WTC11 (cell line): ENCODE results near the gene CPPED1. TPM values are rescaled to one million over a fixed set of nuclear protein-coding genes. Genes with fewer than 3 reads are reported as not detected.

Source experiments
- ATAC-seq: fragments of 200-7000 bp; cut with Tn5 transposase; 2 replicates; pipeline ENCODE4 v1.10.0; 2021; ENCODE audit warnings: mild to moderate bottlenecking, moderate library complexity
- CTCF ChIA-PET: fragments of 300-600 bp; sonication (Branson Sonifier 250); formaldehyde crosslinking; loops from one replicate; lab custom pipeline; 2021; ENCODE audit warnings: antibody characterized with exemption; lab: Charles Lee
- POLR2A ChIA-PET: fragments of 350-600 bp; sonication (Branson Sonifier 250); formaldehyde crosslinking; loops from one replicate; lab custom pipeline; 2021; ENCODE audit warnings: antibody characterized with exemption; lab: Charles Lee
- DNase-seq: peaks from one replicate; pipeline ENCODE4 v3.0.0; 2021; ENCODE audit warnings: low spot score
- H3K27ac Mint-ChIP-seq: 2 replicates; pipeline ENCODE4 v1.8.0; 2021; ENCODE audit warnings: mixed read lengths
- H3K27me3 Mint-ChIP-seq: 2 replicates; pipeline ENCODE4 v1.8.0; 2021; ENCODE audit warnings: low read depth, mild to moderate bottlenecking, moderate library complexity, mixed read lengths
- H3K36me3 Mint-ChIP-seq: 2 replicates; pipeline ENCODE4 v1.8.0; 2021; ENCODE audit warnings: mixed read lengths
- H3K4me1 Mint-ChIP-seq: 2 replicates; pipeline ENCODE4 v1.8.0; 2022; ENCODE audit warnings: mixed read lengths
- H3K4me3 Mint-ChIP-seq: 2 replicates; pipeline ENCODE4 v1.8.0; 2021; ENCODE audit warnings: mild to moderate bottlenecking, moderate library complexity, mixed read lengths
- H3K9me3 Mint-ChIP-seq: 2 replicates; pipeline ENCODE4 v1.8.0; 2021; ENCODE audit warnings: mixed read lengths
- ATF1 ChIP-seq: sonication (generic); formaldehyde crosslinking; IDR thresholded peaks from 2 replicates; pipeline ENCODE4 v1.8.1; 2023; ENCODE audit warnings: mild to moderate bottlenecking, moderate library complexity, missing genetic modification reagents
- EMX1 ChIP-seq: fragments of 250-450 bp; sonication (Bioruptor Pico); IDR thresholded peaks from 2 replicates; pipeline ENCODE4 v1.8.0; 2021; ENCODE audit warnings: mild to moderate bottlenecking
- FOXK1 ChIP-seq: sonication (generic); formaldehyde crosslinking; IDR thresholded peaks from 2 replicates; pipeline ENCODE4 v1.8.0; 2022; ENCODE audit warnings: mild to moderate bottlenecking, moderate library complexity, missing genetic modification reagents
- GABPB1 ChIP-seq: sonication (generic); formaldehyde crosslinking; IDR thresholded peaks from 2 replicates; pipeline ENCODE4 v1.8.1; 2023; ENCODE audit warnings: mild to moderate bottlenecking, missing genetic modification reagents
- HMGA2 ChIP-seq: fragments of 250-450 bp; sonication (Bioruptor Pico); IDR thresholded peaks from 2 replicates; pipeline ENCODE4 v1.4.0; 2021; ENCODE audit warnings: mild to moderate bottlenecking, moderate library complexity
- IRF2 ChIP-seq: sonication (generic); formaldehyde crosslinking; IDR thresholded peaks from 2 replicates; pipeline ENCODE4 v1.8.0; 2022; ENCODE audit warnings: low read depth, missing genetic modification reagents, borderline replicate concordance
- JUN ChIP-seq: sonication (generic); formaldehyde crosslinking; IDR thresholded peaks from 2 replicates; pipeline ENCODE4 v1.8.0; 2023; ENCODE audit warnings: mild to moderate bottlenecking, missing genetic modification reagents
- NFYB ChIP-seq: sonication (generic); formaldehyde crosslinking; conservative IDR thresholded peaks from 2 replicates; pipeline ENCODE4 v1.8.0; 2022; ENCODE audit warnings: low read depth, missing genetic modification reagents
- NR1H2 ChIP-seq: sonication (generic); formaldehyde crosslinking; IDR thresholded peaks from 2 replicates; pipeline ENCODE4 v1.9.0; 2021; ENCODE audit warnings: mild to moderate bottlenecking, moderate library complexity, missing genetic modification reagents
- NR2C2 ChIP-seq: sonication (generic); formaldehyde crosslinking; IDR thresholded peaks from 2 replicates; pipeline ENCODE4 v1.8.0; 2022; ENCODE audit warnings: mild to moderate bottlenecking, missing genetic modification reagents
- RORB ChIP-seq: fragments of 250-450 bp; sonication (Bioruptor Pico); IDR thresholded peaks from 2 replicates; pipeline ENCODE4 v1.9.0; 2021; ENCODE audit warnings: mild to moderate bottlenecking
- TEAD4 ChIP-seq: sonication (generic); formaldehyde crosslinking; IDR thresholded peaks from 2 replicates; pipeline ENCODE4 v1.8.0; 2022; ENCODE audit warnings: mild to moderate bottlenecking, missing genetic modification reagents
- TP53 ChIP-seq: sonication (generic); formaldehyde crosslinking; IDR thresholded peaks from 2 replicates; pipeline ENCODE4 v1.8.1; 2023; ENCODE audit warnings: mild to moderate bottlenecking, missing genetic modification reagents
- ZNF671 ChIP-seq: fragments of 250-450 bp; sonication (Bioruptor Pico); IDR thresholded peaks from 2 replicates; pipeline ENCODE4 v1.8.0; 2021; ENCODE audit warnings: mild to moderate bottlenecking
- total RNA-seq: library from RNA; stranded (reverse); gene quantifications from 3 replicates; pipeline ENCODE4 v1.2.3, GENCODE V29; 2021
- TF ChIP-seq, protein P1 (sequence below): sonication (generic); formaldehyde crosslinking; IDR thresholded peaks from 2 replicates; pipeline ENCODE4 v1.8.1; 2022; ENCODE audit warnings: mild to moderate bottlenecking, moderate library complexity, missing genetic modification reagents
- TF ChIP-seq, protein P2 (sequence below): fragments of 200-600 bp; IDR thresholded peaks from 2 replicates; pipeline ENCODE4 v1.8.0; 2022; ENCODE audit warnings: antibody characterized with exemption
- TF ChIP-seq, protein P3 (sequence below): fragments of 250-450 bp; sonication (Bioruptor Pico); IDR thresholded peaks from 2 replicates; pipeline ENCODE4 v1.9.0; 2021; ENCODE audit warnings: moderate library complexity, mild to moderate bottlenecking, inconsistent platforms, borderline replicate concordance
- TF ChIP-seq, protein P4 (sequence below): sonication (generic); formaldehyde crosslinking; IDR thresholded peaks from 2 replicates; pipeline ENCODE4 v1.8.1; 2022; ENCODE audit warnings: low read depth, missing genetic modification reagents, borderline replicate concordance
- TF ChIP-seq, protein P5 (sequence below): sonication (generic); formaldehyde crosslinking; IDR thresholded peaks from 2 replicates; pipeline ENCODE4 v1.8.0; 2022; ENCODE audit warnings: mild to moderate bottlenecking, missing genetic modification reagents
- TF ChIP-seq, protein P6 (sequence below): sonication (generic); formaldehyde crosslinking; IDR thresholded peaks from 2 replicates; pipeline ENCODE4 v1.8.0; 2022; ENCODE audit warnings: missing genetic modification reagents

Gene CPPED1
- total RNA-seq, 1 experiment from 2014 or later, result 8.8 TPM

DNA sequence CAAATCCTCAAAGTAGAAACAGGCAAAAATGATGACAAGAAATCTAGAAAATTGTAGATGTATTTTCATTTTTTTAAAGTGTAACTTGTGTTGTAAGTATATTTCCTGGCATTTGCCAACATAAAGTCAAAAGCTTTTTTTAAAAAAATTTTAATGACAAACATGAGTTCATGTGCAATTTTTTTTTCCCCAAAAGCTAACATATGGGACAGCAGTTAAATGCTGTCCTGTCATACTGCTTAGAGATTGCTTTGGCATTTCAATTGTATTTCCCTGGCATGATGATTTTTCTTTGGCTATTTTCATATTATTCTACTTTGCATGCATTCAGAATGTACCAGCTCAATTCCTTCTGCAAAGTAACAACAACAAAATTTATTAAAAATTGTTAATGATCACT is 24.5 kb upstream of the CPPED1 start:
- no peak overlapping the region for H3K4me3 Mint-ChIP-seq
- DNase-seq (no peak), ATAC-seq (no peak)
- TF ChIP-seq RORB (no peak), NFYB (CRISPR knock-in tag) (no peak), TP53 (CRISPR knock-in tag) (no peak)
- H3K27me3 Mint-ChIP-seq, result no peaks in the 10 kb centered on the region; the same call in 1 of the 2 replicates
- ChIA-PET POLR2A (no interaction called here), CTCF (no interaction called here)
- H3K4me1 Mint-ChIP-seq, result 0 out of 2 replicates have a peak, but pooled peaks cover 4% of the 10 kb centered on the region
- H3K27ac Mint-ChIP-seq, result no peak overlapping the region
- H3K36me3 Mint-ChIP-seq, result no peaks in the 10 kb centered on the region
- H3K9me3 Mint-ChIP-seq, result no peaks in the 10 kb centered on the region

DNA sequence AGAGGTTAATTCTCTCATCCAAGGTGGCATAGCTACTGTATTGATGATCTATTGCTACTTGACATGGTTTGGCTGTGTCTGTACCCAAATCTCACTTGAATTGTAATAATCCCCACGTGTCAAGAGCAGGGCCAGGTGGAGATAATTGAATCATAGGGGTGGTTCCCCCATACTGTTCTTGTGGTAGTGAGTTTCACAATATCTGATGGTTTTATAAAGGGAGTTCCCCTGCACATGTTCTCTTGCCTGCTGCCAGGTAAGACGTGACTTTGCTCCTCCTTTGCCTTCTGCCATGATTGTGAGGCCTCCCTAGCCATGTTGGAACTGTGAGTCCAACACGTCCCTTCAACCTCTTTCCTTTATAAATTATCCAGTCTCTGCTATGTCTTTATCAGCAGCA is 22.9 kb upstream of the CPPED1 start:
- Mint-ChIP-seq H3K4me3 (no peak overlapping the region), H3K27me3 (no peaks in the 10 kb centered on the region; the same call in 1 of the 2 replicates), H3K27ac (no peak overlapping the region), H3K4me1 (0 out of 2 replicates have a peak, but pooled peaks cover 4% of the 10 kb centered on the region), H3K36me3 (no peaks in the 10 kb centered on the region), H3K9me3 (no peaks in the 10 kb centered on the region)
- CTCF ChIA-PET, result no interaction called here
- POLR2A ChIA-PET, result no interaction called here
- no peak for DNase-seq
- ATAC-seq, result no peak
- TF ChIP-seq NR2C2 (CRISPR knock-in tag) (no peak), IRF2 (CRISPR knock-in tag) (no peak)

DNA sequence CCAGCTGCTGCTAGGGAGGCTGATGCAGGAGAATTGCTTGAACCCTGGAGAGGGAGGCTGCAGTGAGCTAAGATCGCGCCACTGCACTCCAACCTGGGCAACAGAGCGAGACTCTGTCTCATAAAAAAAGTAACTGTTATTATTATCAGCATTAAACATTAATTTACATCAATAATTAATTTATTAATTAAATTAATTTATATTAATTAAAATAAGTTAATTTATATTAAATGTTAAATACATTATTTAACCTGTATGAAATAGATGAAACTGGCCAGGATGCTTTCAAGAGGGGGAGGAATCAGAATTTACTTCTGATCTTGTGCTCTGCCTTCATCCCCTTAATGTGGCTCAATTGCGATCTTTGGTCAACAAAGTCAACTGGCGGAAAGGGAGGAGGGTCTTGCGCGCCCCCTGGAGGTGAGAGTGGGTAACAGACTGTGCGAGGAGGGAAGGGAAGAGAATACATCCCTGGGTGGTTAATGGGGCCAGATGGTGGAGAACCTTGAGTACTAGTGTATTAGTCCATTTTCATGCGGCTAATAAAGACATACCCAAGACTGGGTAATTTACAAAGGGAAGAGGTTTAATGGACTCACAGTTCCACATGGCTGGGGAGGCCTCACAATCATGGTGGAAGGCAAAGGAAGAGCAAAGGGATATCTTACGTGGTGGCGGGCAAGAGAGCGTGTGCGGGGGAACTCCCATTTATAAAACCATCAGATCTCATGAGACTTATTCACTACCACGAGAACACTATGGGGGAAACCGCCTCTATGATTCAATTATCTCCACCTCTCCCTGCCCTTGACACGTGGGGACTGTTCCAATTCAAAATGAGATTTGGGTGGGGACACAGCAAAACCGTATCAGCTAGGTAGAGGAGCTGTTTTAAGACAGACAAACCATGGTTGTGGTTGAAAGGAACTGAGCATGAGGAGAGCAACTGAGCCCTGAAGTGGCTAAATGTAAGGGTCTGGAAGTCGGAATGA is 15.7 kb upstream of the CPPED1 start:
- Mint-ChIP-seq H3K4me1 (no peaks in the 10 kb centered on the region), H3K27me3 (no peaks in the 10 kb centered on the region; the same call in 1 of the 2 replicates), H3K4me3 (no peak overlapping the region), H3K27ac (no peak overlapping the region; the same call in 1 of the 2 replicates), H3K9me3 (no peaks in the 10 kb centered on the region), H3K36me3 (no peaks in the 10 kb centered on the region)
- CTCF ChIA-PET, result interaction anchor here (1.0 to 1.2 kb wide), 3 partner anchors 10 to 322 kb away, joined by 3 to 4 read pairs (median 3); no protein-coding TSS in a partner anchor
- POLR2A ChIA-PET, result no interaction called here
- ATAC-seq, result peak; percentile 86
- no peak for TF ChIP-seq JUN (CRISPR knock-in tag)
- TF ChIP-seq HMGA2 (CRISPR knock-in tag), result peak; percentile 100
- TF ChIP-seq ZNF671, result no peak
- TF ChIP-seq, protein P1, sequence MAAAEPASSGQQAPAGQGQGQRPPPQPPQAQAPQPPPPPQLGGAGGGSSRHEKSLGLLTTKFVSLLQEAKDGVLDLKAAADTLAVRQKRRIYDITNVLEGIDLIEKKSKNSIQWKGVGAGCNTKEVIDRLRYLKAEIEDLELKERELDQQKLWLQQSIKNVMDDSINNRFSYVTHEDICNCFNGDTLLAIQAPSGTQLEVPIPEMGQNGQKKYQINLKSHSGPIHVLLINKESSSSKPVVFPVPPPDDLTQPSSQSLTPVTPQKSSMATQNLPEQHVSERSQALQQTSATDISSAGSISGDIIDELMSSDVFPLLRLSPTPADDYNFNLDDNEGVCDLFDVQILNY (CRISPR knock-in tag), result no peak
- TF ChIP-seq TEAD4 (CRISPR knock-in tag), result no peak
- TF ChIP-seq, protein P2, sequence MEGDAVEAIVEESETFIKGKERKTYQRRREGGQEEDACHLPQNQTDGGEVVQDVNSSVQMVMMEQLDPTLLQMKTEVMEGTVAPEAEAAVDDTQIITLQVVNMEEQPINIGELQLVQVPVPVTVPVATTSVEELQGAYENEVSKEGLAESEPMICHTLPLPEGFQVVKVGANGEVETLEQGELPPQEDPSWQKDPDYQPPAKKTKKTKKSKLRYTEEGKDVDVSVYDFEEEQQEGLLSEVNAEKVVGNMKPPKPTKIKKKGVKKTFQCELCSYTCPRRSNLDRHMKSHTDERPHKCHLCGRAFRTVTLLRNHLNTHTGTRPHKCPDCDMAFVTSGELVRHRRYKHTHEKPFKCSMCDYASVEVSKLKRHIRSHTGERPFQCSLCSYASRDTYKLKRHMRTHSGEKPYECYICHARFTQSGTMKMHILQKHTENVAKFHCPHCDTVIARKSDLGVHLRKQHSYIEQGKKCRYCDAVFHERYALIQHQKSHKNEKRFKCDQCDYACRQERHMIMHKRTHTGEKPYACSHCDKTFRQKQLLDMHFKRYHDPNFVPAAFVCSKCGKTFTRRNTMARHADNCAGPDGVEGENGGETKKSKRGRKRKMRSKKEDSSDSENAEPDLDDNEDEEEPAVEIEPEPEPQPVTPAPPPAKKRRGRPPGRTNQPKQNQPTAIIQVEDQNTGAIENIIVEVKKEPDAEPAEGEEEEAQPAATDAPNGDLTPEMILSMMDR, result peak; percentile 87
- DNase-seq, result peak; percentile 89

DNA sequence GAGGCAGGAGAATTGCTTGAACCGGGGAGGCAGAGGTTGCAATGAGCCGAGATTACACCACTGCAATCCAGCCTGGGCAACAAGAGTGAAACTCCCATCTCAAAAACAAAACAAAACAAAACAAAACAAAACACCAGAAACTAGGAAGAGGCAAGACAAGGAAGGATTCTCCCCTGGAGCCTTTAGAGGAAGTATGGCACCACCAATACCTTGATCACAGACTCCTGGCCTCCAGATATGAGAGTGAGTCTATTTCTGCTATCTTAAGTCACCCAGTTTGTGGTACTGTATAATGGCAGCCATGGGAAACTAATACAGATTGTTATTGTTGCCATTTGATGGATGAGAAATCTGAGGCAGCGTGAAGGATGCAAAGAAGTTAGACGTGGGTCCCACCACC is 14.6 kb upstream of the CPPED1 start:
- Mint-ChIP-seq H3K36me3 (no peaks in the 10 kb centered on the region), H3K27me3 (no peaks in the 10 kb centered on the region; the same call in 1 of the 2 replicates), H3K4me1 (no peaks in the 10 kb centered on the region), H3K4me3 (no peak overlapping the region), H3K27ac (no peak overlapping the region), H3K9me3 (no peaks in the 10 kb centered on the region)
- DNase-seq (no peak), ATAC-seq (no peak)
- ChIA-PET POLR2A (no interaction called here), CTCF (interaction anchor here (1.0 to 1.2 kb wide), 3 partner anchors 8 to 321 kb away, joined by 3 to 4 read pairs (median 3); no protein-coding TSS in a partner anchor)
- TF ChIP-seq, protein P3, sequence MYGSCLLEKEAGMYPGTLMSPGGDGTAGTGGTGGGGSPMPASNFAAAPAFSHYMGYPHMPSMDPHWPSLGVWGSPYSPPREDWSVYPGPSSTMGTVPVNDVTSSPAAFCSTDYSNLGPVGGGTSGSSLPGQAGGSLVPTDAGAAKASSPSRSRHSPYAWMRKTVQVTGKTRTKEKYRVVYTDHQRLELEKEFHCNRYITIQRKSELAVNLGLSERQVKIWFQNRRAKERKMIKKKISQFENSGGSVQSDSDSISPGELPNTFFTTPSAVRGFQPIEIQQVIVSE, result no peak
- no peak for TF ChIP-seq EMX1
- TF ChIP-seq, protein P4, sequence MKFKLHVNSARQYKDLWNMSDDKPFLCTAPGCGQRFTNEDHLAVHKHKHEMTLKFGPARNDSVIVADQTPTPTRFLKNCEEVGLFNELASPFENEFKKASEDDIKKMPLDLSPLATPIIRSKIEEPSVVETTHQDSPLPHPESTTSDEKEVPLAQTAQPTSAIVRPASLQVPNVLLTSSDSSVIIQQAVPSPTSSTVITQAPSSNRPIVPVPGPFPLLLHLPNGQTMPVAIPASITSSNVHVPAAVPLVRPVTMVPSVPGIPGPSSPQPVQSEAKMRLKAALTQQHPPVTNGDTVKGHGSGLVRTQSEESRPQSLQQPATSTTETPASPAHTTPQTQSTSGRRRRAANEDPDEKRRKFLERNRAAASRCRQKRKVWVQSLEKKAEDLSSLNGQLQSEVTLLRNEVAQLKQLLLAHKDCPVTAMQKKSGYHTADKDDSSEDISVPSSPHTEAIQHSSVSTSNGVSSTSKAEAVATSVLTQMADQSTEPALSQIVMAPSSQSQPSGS, result no peak
- TF ChIP-seq NR2C2 (CRISPR knock-in tag), result no peak
- TF ChIP-seq ATF1 (CRISPR knock-in tag), result no peak
- no peak for TF ChIP-seq NR1H2 (CRISPR knock-in tag)
- TF ChIP-seq GABPB1 (CRISPR knock-in tag), result no peak
- no peak for TF ChIP-seq FOXK1 (CRISPR knock-in tag)
- TF ChIP-seq, protein P5, sequence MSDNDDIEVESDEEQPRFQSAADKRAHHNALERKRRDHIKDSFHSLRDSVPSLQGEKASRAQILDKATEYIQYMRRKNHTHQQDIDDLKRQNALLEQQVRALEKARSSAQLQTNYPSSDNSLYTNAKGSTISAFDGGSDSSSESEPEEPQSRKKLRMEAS (CRISPR knock-in tag), result no peak
- TF ChIP-seq, protein P6, sequence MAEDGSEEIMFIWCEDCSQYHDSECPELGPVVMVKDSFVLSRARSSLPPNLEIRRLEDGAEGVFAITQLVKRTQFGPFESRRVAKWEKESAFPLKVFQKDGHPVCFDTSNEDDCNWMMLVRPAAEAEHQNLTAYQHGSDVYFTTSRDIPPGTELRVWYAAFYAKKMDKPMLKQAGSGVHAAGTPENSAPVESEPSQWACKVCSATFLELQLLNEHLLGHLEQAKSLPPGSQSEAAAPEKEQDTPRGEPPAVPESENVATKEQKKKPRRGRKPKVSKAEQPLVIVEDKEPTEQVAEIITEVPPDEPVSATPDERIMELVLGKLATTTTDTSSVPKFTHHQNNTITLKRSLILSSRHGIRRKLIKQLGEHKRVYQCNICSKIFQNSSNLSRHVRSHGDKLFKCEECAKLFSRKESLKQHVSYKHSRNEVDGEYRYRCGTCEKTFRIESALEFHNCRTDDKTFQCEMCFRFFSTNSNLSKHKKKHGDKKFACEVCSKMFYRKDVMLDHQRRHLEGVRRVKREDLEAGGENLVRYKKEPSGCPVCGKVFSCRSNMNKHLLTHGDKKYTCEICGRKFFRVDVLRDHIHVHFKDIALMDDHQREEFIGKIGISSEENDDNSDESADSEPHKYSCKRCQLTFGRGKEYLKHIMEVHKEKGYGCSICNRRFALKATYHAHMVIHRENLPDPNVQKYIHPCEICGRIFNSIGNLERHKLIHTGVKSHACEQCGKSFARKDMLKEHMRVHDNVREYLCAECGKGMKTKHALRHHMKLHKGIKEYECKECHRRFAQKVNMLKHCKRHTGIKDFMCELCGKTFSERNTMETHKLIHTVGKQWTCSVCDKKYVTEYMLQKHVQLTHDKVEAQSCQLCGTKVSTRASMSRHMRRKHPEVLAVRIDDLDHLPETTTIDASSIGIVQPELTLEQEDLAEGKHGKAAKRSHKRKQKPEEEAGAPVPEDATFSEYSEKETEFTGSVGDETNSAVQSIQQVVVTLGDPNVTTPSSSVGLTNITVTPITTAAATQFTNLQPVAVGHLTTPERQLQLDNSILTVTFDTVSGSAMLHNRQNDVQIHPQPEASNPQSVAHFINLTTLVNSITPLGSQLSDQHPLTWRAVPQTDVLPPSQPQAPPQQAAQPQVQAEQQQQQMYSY, result no peak
